Islet of Langerhans (tissue), 1 donor: ENCODE data around the gene HSPB7.

Source experiments
- FAIRE-seq: peaks from one replicate; lab custom pipeline; 2011; peaks lifted over from hg19 to GRCh38; lab: Jason Lieb, UNC

The HSPB7 gene

DNA sequence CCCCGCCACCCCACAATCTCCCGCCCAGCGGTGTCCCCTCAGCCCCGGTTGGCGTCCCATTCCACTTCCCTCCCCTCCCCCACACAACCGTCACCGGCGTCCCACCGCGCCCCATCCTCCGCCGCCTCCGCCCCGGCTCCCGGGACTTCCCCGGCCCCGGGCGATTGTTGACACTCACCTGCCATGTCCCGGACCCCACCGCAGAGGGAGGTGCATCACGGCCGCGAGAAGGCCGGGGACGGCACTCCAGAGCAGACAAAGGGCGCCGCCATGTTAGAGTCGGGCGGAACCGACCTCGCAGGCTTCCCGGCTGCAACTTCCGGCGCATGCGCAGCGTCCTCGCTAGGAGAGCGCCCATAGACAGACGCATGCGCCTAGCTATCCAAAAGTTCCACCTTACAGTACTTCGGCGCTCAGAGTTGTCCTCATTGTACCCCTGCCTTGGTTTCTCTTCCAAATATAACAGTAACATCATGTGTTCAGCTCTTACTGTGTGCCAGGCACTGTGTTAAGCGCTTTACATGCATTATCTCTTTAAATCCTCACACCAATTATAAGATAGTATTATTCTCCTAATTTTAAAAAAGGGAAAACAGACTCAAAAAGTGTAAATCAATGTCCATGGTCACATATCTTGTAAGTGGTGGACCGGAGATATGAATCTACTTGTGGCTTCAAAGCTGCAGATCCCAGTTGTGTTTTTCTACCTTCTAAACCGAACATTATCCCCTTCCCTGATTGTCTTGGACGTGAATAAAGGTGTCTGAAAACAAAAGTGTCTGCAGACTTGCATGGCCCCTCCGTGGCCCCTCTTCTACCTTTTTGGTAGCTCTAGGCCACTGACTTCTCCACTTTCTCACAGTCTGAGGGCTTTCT lies 41.8 kb downstream of the HSPB7 start, which contains the start of gene ZBTB17:
ZBTB17 (minus strand) TSS at position 297 of the 876 bp plus-strand sequence. CDS start 27,606 bp downstream, outside the sequence.
- no peak for FAIRE-seq

DNA sequence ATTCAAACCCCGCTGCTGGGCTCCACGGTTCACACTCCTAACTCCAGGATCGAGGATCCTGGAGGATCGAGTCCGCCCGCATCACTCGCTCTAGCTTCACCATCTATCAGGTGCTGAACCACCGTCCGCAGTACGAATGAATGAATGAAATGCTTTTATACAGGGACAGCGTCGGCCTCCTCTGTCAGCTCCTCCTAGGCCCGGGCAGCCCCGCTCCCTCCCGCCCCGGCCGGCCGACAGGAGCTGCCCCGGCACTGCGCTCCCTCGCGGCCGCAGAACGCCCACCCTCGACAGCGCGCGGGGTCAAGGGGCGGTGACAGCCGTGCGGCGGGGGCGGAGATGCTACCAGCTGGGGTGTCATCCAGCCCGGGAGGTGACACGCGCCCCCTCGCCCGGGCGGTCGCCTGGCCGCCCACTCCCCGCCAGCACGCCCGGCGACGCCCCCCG lies 42.5 kb downstream of the HSPB7 start:
- FAIRE-seq: no peak

DNA sequence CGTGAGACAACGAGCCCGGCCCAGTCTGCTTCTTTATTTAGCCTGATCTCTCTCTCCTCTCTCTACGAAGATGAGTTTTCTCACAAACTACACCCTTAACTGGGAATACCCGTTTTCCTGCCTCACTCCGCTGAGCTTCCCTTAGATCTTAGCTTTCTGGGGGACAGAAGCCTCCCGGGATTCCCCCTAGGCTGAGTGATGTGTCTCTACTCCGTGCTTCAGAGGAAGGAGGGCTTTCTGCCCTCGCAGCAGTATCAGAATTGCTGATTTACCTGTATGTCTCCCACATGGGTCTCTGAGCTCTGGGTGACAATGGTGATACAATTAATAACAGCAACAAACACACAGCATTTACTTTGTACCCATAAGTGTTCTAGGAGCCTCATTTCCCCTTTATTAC lies 43.0 kb downstream of the HSPB7 start:
- FAIRE-seq: no peak

DNA sequence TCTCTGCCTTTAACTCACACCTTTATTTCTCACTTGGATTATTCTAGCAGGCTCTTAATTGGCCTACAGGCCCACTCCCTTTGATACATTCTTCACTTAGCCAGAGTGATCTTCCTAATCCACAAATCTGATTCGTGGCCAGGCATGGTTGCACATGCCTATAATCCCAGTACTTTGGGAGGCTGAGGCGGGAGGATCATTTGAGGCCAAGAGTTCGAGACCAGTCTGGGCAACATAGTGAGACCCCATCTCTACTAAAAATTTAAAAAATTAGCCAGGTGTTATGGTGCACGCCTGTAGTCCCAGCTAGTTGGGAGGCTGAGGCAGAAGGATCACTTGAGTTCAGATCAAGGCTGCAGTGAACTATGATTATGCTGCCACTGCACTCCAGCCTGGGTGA lies 44.1 kb downstream of the HSPB7 start:
- FAIRE-seq: no peak

DNA sequence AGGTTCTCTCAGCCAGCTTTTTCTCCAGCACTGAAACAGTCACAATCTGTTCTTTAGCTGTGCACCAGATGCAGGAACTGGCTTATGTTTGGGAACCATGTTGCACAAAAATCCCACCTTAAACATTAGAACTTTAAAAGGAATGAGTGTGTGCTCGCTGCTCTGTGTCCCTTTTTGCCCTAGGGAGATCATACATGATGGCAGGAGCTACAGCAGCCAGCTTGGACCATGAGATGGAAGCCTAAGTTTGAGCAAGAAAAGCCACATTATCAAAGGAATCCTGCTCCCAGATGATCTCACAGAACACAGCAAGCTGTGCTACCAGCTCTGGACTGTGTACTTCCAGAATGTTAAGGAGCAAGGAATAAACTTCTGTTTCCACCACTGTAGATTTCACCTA lies 45.4 kb downstream of the HSPB7 start:
- FAIRE-seq: no peak

DNA sequence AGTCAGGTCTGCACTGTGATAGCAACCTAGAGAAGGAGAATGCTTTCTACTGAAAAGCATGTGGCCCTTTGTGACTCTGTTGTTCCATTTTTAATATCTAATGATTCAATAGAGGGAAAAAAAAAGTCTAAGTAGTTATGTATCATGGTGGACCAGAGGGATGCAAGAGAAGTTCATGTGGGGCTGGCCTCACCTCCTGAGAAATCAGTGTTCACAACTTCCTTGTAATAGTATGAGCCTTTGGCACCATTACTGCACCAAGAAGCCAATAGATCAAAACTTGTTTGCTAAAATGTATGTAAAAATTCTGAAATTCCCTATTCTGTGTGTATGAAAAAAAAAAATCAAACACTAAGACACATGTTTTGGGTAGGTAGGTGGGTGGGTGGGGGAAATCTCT lies 46.9 kb downstream of the HSPB7 start:
- FAIRE-seq: no peak

DNA sequence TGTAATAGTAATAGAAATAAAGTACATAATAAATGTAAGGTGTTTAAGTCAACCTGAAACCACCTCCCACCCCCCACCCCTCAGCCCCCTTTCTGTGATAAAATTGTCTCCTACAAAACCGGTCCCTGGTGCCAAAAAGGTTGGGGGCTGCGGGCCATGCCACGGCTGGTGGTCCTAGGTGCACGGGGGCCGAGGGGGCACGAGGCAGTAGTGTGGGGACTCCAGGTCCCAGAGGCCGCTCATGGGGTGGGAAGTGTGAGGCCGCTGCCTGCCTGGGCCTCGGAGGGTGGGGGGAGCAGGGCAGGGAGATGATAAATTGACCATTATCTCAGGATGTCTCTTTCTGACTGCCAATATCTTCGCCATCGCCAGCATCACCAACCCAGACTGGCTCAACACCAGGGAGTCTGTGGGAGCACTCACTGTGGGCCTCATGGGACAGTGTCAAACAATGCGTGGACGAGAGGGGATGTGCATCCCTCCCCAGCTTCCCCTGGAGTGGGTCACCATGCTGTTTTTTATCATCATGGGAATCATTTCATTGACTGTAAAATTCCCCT lies 48.4 kb downstream of the HSPB7 start:
- no peak for FAIRE-seq

DNA sequence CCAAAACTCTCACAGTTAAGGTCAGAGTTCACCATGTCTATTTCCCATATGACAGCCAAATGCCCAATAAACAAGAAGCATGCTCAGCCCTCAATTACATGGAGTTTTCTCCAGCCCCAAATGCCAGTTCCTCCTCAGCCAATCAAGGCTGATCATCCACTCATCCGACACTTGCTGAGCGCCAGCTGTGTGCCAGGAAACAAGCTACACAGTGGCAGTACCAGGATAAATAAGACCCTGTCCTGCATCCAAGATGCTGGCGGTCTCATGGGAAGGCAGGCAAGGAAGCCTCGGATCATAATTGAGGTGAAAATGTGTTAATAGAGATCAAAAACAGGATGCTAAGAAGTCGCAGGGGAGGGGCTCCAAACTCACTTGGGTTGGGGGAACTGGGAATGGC lies 49.7 kb downstream of the HSPB7 start:
- FAIRE-seq: no peak

DNA sequence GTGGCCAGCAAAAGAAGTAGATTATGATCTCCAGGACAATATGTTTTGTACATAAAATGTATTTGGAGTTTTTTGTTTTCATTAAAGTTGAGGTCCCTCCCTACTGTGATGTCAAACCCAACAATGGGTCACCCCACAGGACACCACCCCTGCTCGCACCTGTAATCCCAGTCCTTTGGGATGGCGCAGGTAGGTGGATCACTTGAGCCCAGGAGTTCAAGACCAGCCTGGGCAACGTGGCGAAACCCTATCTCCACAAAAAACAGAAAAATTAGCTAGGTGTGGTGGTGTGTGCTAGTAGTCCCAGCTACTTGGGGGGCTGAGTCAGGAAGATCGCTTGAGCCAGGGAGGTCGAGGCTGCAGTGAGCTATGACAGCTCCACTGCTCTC lies 50.9 kb downstream of the HSPB7 start:
- no peak for FAIRE-seq

DNA sequence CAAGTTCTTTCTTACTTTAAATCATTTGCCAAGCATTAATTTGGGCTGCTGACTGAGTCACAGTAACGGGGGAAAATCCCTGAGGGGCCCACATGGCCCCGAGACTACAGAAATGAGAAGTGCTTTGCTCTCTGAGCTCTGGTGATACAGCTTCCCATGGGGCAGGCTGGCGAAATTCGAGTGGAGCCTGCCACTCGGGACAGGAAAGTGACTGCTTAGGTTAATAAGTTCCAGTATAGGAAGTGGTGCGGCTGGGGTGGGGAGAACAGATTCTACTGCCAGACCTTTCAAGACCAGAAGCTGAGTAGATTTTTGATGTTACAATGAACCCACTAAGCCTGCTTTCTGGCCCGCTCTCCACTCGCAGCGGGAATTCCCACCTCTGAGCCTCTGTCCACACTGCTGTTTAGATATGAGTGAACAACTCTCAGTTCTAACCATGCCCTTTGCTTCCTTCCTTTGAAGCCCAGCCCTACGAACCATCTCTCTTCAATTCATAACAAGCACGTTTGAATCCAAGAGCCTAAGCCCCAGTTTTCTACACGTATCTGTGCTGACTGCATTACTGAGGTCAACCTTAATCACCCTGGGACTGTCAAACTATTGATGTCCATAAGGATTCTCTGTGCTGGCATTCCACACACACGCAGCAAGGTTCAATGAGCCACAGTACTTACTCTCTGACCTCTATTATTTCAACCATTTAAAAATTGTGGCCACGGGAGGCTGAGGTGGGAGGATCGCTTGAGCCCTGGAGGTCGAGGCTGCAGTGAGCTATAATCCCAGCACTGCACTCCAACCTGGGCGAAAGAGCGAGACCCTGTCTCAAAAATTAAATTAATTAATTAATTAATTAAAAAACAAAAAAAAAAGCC lies 51.5 kb downstream of the HSPB7 start:
- FAIRE-seq: no peak

DNA sequence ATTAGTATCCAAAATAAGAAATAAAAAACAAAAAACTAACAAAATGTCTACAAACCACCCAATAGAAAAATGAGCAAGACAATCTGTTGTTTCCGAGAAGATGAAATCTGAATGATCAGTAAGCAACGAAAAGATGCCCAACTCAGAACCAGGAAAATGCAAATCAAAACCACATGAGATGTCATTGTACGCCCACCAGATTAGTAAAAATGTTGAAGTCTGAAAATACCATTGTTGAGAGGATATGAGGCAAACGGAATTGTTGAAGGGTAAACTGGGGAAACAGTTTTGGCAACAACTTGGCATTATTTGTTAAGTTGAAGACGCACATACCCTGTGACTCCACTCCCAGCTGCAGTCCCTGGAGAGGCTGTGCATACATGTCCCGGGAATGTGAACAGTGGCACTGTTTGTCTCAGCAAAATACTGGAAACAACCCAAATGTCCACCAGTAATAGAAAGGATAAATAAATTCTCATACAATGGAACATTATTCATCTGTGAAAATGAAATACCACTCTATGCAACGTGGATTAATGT lies 52.5 kb downstream of the HSPB7 start:
- FAIRE-seq: no peak
